Spinal cord (tissue), 10 donors: ENCODE measurements around the gene ZNF407. TPM values are rescaled to one million over a fixed set of nuclear protein-coding genes. Genes with fewer than 3 reads are reported as not detected.

ENCODE experiments used
- DNase-seq, 6 donors: peaks; one replicate each; pipeline versions ENCODE4 v3.0.0 to v3.0.0-alpha.2; 2013 to 2015; ENCODE audit warnings: low spot score in 6 of 6, low read depth in 4 of 6
- H3K27ac ChIP-seq: one replicate; pipeline ENCODE4 v1.5.1; 2013; ENCODE audit warnings: low read depth, low read length, control low read depth
- H3K27me3 ChIP-seq: one replicate; pipeline ENCODE4 v1.6.1; 2013; ENCODE audit warnings: low read length; ENCODE audit not compliant: control insufficient read depth, insufficient read depth
- H3K36me3 ChIP-seq: one replicate; pipeline ENCODE4 v1.6.1; 2013; ENCODE audit warnings: low read length; ENCODE audit not compliant: control insufficient read depth, insufficient read depth
- H3K4me1 ChIP-seq: one replicate; pipeline ENCODE4 v1.6.1; 2013; ENCODE audit warnings: low read length; ENCODE audit not compliant: control insufficient read depth, insufficient read depth
- H3K4me3 ChIP-seq: one replicate; pipeline ENCODE4 v1.5.1; 2013; ENCODE audit warnings: low read depth, low read length, control low read depth
- H3K9me3 ChIP-seq: one replicate; pipeline ENCODE4 v1.6.1; 2013; ENCODE audit warnings: low read length; ENCODE audit not compliant: control insufficient read depth, insufficient read depth
- WGBS: methylation state at CpG from one replicate; pipeline ENCODE4 v1.1.5; 2013; ENCODE audit warnings: missing lambda C conversion rate; ENCODE audit not compliant: insufficient coverage; 5-methylcytosine and 5-hydroxymethylcytosine counted together
- polyA plus RNA-seq, 2 donors: library from polyadenylated mRNA; unstranded; fragments of 120-200 nt; gene quantifications; one replicate each; pipeline ENCODE4 v1.2.1, GENCODE V29; 2013; ENCODE audit not compliant: insufficient read length in 2 of 2
- total RNA-seq, 2 donors: library from RNA; depleted of rRNA in 1 of 2; stranded (reverse); fragments of 120-200 nt in 1 of 2; fragments of >200 nt in 1 of 2; gene quantifications; one replicate each; pipeline versions ENCODE4 v1.2.3 to v1.2.4, GENCODE V29; 2013 to 2014
- donor health status: healthy.

ZNF407 gene
- total and polyA plus RNA-seq, 4 donors, result 7.9 to 22.8 (median 13.2) TPM

DNA sequence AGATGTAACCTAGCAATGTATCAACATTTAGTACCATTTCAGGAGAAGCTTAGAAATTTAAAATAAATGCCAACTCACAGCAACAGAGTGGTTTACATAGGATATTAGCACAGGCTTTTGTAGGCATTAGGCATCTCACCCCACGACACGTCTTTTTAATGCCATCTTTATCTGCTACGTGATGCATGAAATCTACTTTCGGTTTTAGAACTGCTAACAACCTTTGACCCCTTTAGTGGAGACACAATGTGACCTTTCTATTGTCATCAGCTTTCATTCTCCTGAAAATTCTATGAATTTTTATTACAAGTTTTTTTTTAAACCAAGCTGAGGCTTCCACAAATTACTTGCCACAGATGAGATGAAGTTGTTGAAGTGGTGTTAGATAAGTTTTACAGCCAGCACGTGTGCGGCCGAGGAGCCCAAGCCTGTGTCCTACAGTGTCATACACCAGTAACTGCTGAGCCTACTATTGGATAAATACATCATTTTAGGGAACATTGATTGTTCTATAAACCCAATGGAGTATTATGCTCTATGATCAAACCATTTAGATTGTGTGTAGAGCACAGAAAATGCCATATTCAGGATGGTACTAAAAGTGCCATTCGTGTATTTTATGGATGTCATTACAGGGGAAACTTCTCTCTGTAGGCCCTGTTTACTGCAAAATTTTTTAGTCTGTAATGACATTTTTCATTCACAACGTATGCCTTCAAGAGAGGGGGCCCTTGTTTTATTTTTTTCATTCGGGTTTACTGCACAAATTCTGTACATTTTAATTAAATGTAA, 459.7 kb downstream of the ZNF407 start:
- Histone ChIP-seq H3K27me3 (no peaks in the 10 kb centered on the region), H3K4me1 (peaks cover 17% of the 10 kb centered on the region), H3K9me3 (no peaks in the 10 kb centered on the region), H3K4me3 (no peak overlapping the region), H3K36me3 (peaks cover 2% of the 10 kb centered on the region), H3K27ac (no peak overlapping the region)
- 90% methylated on average over 5 of the region's 10 CpGs for WGBS
- DNase-seq, result peak in 1 of 6 donors; percentile 94

DNA sequence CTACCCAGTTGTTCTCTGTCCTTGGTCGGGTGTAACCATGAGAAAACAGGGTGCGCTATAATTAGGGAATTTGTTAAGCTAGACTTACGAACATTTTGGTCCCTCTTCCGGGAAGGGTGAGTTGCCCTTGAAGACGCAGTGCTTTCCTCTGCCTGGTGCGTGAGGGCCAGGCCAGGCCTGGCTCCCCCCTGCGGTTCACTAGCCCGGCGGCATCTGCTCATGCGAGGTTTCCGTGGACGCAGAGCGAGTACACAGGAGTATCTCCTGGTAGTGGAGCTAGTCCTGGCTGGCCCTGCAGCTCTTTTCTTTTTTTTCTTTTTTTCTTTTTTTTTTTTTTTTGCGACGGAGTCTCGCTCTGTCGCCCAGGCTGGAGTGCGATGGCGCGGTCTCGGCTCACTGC, 462.5 kb downstream of the ZNF407 start:
- no peak for DNase-seq
- Histone ChIP-seq H3K36me3 (peaks cover 23% of the 10 kb centered on the region), H3K27me3 (no peaks in the 10 kb centered on the region), H3K4me1 (peaks cover under 1% of the 10 kb centered on the region), H3K9me3 (no peaks in the 10 kb centered on the region), H3K4me3 (no peak overlapping the region), H3K27ac (no peak overlapping the region)
- 97% methylated on average over 13 of the region's 21 CpGs for WGBS

DNA sequence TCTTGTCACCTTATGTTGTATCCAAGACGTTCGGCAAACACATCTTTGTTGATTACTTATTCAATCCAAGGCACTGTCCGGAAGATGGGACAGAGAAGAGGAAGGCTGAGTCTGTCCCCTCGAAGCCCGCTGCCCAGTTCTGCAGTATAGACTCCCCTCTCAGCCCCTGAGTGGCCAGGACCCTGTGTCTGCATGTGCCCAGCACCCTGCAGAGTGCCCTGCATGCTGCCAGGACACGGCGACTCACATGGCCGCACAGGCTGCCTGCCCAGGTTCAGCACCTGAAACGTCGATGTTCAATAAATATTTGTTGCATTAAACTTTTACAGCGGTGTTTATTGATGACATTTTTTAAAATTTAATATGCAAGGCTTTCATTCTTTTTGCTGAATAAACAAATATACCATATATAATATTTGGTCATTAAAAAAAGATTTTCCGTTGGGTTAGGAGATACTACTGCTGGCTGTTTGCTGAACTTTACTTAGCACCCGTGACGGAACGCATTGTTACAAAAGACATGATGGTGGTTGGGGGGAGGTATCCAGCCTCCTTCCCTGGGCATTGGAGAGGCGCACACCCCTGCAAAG, 464.7 kb downstream of the ZNF407 start:
- H3K27ac ChIP-seq, result no peak overlapping the region
- WGBS, result 92% methylated on average over 7 of the region's 16 CpGs
- H3K36me3 ChIP-seq, result peaks cover 23% of the 10 kb centered on the region
- H3K27me3 ChIP-seq, result no peaks in the 10 kb centered on the region
- no peak overlapping the region for H3K4me3 ChIP-seq
- no peak for DNase-seq
- H3K9me3 ChIP-seq, result no peaks in the 10 kb centered on the region
- H3K4me1 ChIP-seq, result peaks cover 9% of the 10 kb centered on the region

DNA sequence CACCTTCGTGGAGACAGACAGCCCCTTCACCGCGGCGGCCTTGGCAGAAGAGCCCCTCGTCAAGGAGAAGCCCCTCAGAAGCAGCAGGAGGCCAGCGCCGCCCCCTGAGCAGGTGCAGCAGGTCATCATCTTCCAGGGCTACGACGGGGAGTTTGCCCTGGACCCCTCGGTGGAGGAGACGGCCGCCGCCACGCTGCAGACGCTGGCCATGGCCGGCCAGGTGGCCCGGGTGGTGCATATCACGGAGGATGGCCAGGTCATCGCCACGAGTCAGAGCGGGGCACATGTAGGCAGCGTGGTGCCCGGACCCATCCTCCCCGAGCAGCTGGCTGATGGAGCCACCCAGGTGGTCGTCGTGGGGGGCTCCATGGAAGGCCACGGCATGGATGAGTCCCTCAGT, 465.5 kb downstream of the ZNF407 start:
- Histone ChIP-seq H3K27ac (no peak overlapping the region), H3K4me3 (no peak overlapping the region), H3K27me3 (no peaks in the 10 kb centered on the region), H3K9me3 (no peaks in the 10 kb centered on the region), H3K4me1 (peaks cover 9% of the 10 kb centered on the region), H3K36me3 (peaks cover 23% of the 10 kb centered on the region)
- DNase-seq, result no peak
- WGBS, result 97% methylated on average over 27 of the region's 27 CpGs

DNA sequence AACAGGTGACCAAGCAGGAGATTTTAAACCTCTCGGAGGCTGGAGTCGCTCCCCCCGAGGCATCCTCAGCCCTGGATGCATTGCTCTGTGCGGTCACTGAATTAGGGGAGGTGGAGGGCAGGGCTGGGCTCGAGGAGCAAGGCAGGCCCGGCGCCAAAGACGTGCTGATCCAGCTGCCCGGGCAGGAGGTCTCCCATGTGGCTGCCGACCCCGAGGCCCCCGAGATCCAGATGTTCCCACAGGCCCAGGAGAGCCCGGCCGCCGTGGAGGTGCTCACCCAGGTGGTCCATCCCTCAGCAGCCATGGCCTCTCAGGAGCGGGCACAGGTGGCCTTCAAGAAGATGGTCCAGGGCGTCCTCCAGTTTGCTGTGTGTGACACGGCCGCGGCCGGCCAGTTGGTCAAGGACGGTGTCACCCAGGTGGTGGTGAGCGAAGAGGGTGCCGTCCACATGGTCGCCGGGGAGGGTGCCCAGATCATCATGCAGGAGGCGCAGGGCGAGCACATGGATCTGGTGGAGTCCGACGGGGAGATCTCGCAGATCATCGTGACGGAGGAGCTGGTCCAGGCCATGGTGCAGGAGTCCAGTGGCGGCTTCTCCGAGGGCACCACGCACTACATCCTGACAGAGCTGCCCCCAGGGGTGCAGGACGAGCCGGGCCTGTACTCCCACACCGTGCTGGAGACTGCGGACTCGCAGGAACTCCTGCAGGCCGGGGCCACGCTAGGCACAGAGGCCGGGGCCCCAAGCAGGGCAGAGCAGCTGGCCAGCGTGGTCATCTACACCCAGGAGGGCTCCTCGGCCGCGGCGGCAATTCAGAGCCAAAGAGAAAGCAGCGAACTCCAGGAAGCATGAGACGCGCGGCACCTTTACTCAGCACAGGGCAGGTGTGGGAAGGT, 466.2 kb downstream of the ZNF407 start:
- no peak overlapping the region for H3K27ac ChIP-seq
- H3K36me3 ChIP-seq, result peaks cover 23% of the 10 kb centered on the region
- no peak for DNase-seq
- no peak overlapping the region for H3K4me3 ChIP-seq
- WGBS, result 95% methylated on average over 53 of the region's 53 CpGs
- peaks cover 9% of the 10 kb centered on the region for H3K4me1 ChIP-seq
- H3K9me3 ChIP-seq, result no peaks in the 10 kb centered on the region
- no peaks in the 10 kb centered on the region for H3K27me3 ChIP-seq

DNA sequence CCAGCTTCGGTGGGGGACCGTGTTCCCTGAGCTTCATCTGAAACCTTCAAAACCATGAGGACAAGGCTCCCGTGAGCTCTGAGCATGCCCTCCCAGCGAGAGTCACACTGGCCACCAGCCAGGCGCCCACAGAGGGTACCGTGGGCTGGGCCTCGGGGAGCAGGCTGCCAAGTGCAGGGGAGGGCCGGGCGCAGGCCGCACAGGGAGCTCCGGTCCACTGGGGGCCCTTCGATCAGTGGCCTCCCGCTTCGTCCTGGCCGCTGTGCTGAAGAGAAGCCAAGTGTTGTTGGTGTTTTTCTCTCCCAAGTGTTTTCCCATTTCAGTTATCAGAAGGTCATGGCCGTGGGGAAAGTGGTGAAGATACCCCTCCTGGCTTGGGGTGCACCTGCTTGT, 466.8 kb downstream of the ZNF407 start:
- 93% methylated on average over 12 of the region's 16 CpGs for WGBS
- no peak overlapping the region for H3K27ac ChIP-seq
- H3K36me3 ChIP-seq, result peaks cover 23% of the 10 kb centered on the region
- H3K4me3 ChIP-seq, result no peak overlapping the region
- no peaks in the 10 kb centered on the region for H3K27me3 ChIP-seq
- H3K4me1 ChIP-seq, result peaks cover 9% of the 10 kb centered on the region
- DNase-seq, result no peak
- no peaks in the 10 kb centered on the region for H3K9me3 ChIP-seq

DNA sequence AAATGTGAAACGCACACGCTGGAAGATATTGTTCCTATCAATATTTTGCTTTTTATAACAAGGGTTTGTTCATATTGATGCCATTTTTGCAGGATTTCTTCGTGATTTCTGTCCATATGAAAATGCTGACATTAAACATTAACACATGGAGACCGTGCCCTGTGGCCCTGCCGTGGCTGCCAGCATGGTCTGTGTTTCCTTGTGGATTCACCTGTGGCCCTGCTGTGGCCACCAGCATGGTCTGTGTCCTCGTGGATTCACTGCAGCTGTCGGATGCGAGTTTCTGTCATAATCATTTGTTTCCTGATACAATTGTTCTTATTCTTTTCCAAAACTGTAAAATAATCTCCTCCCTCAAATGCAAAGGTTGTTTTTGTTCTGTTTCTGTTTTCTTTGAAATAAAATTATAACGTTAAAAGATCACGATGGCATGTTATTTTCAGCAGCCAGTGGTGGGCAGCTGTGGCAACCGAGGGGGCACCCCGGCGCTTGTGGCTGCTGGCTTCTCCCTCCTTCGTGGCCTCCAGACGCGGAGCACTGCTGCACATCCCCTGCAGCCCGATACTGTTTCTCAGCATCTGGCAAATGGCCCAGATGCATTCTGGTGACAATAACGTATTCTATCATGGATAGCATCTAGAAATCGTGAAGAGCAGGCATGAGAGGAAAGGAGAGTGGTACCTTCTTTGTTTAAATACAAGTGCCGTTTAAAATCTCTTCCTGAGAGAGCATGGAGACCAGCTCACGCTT, 467.8 kb downstream of the ZNF407 start:
- H3K27me3 ChIP-seq, result no peaks in the 10 kb centered on the region
- peak in 2 of 6 donors; percentile 48 to 90 for DNase-seq
- no peak overlapping the region for H3K4me3 ChIP-seq
- peaks cover 23% of the 10 kb centered on the region for H3K36me3 ChIP-seq
- no peaks in the 10 kb centered on the region for H3K9me3 ChIP-seq
- WGBS, result 64% methylated on average over 16 of the region's 21 CpGs
- H3K4me1 ChIP-seq, result peaks cover 12% of the 10 kb centered on the region
- no peak overlapping the region for H3K27ac ChIP-seq

DNA sequence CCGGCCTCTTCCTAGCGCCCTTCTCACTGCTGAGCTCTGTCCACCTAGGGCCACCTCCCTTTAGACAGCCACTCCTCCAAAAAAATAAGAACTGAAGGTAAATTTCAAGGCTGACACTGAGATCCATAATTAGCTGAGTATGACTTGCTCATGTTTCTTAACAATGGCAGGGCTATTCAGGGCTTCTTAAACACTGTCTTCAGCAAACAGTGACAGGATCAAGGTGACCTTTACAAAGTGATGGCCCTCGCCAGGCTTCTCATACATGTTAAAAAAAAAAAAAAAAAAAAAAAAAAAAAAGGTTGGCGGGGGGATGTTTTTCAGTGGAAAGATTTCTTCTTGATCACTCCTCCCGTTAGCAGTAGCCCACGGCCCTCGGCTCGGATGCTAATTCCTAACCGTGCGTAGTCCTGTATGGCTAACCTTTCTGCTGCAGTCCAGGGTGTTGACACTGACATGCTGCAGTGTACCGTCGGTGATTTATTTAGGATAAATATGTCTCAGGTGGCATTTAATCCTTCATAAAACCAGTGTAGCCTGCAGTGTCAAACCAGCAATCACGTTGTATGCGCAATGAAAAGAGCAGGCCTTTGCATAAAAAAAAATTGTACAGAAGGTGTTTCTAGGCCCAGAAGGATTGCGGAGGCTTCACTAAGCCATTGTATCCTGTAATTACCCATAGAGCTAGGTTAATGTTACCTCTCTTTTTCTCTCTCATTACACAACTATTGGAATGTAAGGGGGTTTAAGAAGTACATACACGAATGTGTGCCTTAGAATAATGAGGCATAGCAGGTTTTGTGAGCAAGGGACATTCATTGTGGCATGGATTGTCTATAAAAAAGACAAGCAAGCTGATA, 468.6 kb downstream of the ZNF407 start:
- 88% methylated on average over 5 of the region's 16 CpGs for WGBS
- Histone ChIP-seq H3K27ac (no peak overlapping the region), H3K4me1 (peaks cover 18% of the 10 kb centered on the region), H3K9me3 (no peaks in the 10 kb centered on the region), H3K27me3 (no peaks in the 10 kb centered on the region), H3K36me3 (peaks cover 23% of the 10 kb centered on the region), H3K4me3 (no peak overlapping the region)
- DNase-seq, result peak in 1 of 6 donors; percentile 61
